CD4-positive, alpha-beta T cell treated with Interleukin-12 subunit alpha and Interleukin-12 subunit beta, for 1 hour (primary cell): ENCODE results near the gene HOPX.
"Not testable (repeated sequence)": the region's sequence is repeated elsewhere in the genome, so short reads cannot be mapped to it uniquely, and the experiment has no call there.

Experiments
- DNase-seq: peaks from one replicate; pipeline ENCODE4 v3.0.0-alpha.2; 2020

The HOPX gene

GRCh38 chr4:56653461-56654237 lies 27.4 kb downstream of the HOPX start:
- DNase-seq = peak; percentile 41

DNA sequence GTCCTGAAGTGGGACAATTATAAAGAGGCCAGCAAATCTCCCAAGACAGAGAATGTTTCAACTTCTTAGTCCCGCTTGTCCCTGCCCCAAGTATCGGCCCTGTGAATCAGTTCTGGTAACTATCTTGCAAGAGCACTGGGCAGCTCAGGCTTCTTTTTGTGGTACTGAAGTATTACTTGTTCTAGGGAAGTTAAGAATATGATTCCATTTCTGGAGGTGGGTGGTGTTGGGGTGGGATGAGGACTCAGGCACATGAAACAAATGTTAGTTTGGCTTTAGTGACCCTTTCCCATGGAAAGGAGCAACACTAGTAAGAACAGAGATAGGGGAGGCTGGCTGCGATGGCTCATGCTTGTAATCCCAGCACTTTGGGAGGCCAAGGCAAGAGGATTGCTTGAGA lies 28.9 kb downstream of the HOPX start:
- no peak for DNase-seq

DNA sequence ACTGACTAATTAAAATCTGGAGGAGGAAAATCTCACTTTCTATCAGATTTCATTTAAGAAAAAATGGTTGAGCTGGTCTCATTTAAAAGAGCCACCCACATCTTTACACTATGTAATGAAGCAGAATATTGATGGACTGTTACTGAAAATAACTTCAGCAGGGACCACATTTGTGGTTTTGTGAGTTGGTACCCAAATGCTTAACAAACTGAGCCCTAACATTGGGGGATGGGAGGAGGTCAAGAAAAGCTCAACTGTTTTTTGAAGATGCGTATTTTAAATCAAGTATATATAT lies 30.1 kb downstream of the HOPX start:
- no peak for DNase-seq

DNA sequence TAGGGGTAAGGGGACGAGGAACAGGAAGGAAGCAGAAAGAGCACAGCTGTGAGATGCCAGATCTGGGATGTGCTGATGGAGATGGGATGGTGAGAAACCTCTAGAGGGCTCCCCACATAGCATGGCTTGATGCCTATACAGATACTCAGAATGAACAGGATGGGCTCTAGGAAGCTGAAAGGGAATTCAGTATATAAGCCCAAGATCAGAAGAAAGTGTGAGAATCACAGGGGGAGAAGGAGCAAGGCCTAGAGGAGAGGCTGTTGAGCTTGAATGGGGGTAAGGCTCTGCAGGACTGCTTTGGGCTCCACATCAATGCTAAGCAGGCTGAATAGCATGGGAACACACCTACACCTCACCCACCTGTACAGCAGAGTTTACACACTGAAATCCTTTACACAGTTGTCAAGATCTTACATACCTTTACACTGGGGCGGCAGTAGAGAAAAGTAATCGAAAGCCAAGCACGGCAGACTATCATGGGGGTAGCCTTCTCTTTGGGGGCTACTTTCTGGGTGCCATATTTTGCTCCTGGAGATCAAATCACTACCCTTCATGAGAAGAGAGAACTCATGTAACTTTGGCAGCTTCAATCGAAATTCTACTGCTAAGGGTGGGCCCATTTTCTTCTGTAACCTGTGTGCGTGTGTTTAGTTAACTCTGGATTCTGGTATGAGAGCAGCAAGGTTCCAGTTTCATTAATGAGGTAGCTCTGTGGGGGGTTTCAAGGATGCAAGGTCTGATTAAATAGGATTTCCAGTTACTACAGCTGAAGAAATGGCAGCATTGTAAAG lies 30.6 kb downstream of the HOPX start:
- no peak for DNase-seq

- DNase-seq = peak; percentile 10
Measured at GRCh38 chr4:56649445-56650261, 31.4 kb downstream of the HOPX start.

DNA sequence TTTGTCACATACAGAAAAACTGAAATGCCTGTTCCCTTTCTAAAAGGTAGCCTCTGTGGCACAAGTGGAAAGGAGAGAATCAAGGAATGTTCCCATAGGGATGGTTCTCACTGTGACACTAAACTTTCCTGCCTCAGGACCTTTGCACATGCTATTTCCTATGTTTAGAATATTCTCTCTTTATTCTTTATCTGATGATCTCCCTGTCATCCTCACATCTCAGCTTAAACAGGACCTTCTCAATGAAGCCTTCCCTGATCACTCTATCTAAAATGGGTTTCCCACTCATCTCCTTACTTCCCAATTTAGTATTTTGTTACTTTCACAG lies 32.3 kb downstream of the HOPX start:
- DNase-seq = no peak

DNA sequence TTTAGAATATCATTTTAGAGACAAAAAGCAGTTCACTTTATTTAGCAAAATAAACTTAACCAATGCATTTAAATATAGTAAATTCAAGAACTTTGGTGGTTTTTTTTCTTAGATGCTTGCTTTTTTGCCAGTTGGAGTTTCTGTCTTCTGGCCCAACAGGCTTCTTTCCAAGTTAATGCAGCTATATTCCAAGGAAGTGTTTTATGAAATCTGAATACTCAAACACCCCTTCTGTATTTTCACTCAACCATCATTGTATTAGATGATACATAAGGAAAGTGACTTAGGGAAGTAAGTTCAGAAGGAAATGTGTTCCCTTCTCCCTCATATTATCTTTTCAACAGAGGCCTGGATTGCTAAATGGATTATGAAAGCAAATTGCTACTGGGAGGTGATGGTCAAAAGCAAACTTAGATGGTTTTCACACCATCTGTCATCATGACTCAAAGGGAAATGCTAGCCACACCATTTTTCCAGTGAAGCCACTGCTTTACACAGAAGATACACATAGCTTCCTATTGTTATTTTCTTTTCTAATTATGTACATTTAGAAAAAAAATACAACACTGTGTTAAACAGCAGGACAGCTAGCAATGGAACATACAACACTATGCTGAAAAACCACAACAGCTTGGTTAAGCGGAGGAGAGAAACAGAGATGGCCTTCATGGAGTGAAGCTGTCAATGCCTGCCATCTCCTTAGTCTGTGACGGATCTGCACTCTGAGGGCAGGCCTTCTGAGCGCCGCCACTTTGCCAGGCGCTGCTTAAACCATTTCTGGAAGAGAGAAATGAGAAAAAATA lies 32.9 kb downstream of the HOPX start:
- peak; percentile 11 for DNase-seq

- no peak for DNase-seq
Measured at GRCh38 chr4:56646341-56646740, 34.8 kb downstream of the HOPX start.

- DNase-seq = no peak
Measured at GRCh38 chr4:56643596-56643995, 37.5 kb downstream of the HOPX start.

DNA sequence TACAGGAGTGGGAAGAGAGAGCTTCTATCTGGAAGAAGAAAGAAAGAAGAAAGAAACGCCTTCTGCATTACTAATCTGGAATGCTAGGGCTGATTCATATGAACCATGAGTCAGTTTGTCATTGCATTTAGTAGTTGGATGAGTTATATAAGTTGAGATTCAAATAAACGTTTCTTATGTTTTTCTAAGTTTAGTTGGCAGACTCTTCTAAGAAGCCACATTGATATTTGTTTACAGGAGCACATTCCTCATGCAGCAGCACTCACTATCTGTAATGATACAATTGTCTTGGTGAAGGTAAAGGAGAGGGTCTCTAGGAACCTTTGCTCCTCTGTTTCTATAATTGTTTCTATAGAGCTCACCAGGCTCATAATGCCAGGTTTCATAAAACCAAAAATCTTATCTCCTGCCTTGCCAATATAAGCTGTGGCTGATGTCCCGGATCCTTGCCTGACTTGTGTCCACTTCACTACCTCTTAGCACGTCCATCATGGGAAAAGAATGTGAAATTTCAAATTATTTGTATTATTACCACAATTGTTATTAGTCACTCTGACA lies 39.5 kb downstream of the HOPX start:
- DNase-seq = no peak

DNA sequence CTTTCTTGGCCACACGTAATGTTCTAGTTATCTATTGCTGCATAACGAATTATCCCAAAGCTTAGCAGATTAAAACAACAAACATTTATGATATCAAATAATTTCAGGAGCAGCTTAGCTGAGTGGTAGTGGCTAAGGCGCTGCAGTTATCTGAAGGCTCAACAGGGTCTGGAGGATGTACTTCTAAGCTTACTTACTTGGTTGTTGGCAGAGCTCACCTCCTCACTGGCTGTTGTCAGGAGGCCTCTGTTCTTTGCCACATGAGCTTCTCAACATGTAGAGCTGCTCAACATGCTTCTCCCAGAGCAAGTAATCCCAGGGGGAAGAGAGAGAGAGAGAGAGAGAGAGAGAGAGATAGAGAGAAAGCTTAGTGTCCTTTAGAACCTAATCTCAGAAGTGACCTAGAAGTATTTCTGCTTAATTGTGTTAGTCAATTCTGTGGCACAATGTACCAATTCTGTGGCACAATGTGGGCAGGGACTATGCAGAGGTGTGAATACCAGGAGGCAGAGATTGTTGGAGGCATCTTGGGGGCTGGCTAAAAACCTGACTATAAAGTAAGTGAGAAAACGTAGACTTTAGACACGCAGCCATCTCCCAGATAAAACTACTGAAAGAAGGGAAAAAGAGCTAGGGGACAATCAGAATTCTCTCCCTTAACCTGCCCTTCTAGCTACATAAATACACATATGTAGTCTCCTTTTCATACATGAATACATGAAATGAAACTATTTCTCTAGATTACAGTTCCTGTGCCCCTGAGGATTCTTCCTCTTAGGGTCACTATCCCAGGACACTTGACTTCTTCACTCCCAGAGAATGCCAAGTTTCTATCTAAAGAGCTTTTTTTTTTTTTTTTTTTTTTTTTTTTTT lies 40.2 kb downstream of the HOPX start:
- no peak for DNase-seq

DNA sequence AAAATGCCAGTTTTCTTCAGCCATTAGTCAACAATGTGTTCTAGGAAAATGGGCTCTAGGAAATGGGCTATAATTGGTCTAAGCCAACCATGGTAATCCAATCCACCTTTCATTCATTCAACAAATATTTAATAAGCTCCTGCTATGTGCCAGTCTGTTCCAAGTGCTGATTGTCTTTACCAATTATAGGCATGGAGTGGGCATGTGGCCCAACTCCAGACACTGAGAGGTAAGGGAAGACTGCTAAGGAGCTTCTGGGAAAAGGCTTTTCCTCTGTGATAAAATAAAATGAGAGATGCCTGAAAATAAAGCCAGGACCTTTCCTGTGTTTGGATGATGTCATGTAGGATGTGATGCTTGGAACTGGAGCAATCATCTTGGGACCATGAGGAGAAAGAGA lies 43.3 kb downstream of the HOPX start:
- DNase-seq = no peak

- DNase-seq = no peak
Measured at GRCh38 chr4:56637154-56637553, 43.9 kb downstream of the HOPX start.

- DNase-seq = not testable (repeated sequence)
Measured at GRCh38 chr4:56634954-56635353, 46.1 kb downstream of the HOPX start.

GRCh38 chr4:56633486-56633885 lies 47.6 kb downstream of the HOPX start:
- DNase-seq = no peak

DNA sequence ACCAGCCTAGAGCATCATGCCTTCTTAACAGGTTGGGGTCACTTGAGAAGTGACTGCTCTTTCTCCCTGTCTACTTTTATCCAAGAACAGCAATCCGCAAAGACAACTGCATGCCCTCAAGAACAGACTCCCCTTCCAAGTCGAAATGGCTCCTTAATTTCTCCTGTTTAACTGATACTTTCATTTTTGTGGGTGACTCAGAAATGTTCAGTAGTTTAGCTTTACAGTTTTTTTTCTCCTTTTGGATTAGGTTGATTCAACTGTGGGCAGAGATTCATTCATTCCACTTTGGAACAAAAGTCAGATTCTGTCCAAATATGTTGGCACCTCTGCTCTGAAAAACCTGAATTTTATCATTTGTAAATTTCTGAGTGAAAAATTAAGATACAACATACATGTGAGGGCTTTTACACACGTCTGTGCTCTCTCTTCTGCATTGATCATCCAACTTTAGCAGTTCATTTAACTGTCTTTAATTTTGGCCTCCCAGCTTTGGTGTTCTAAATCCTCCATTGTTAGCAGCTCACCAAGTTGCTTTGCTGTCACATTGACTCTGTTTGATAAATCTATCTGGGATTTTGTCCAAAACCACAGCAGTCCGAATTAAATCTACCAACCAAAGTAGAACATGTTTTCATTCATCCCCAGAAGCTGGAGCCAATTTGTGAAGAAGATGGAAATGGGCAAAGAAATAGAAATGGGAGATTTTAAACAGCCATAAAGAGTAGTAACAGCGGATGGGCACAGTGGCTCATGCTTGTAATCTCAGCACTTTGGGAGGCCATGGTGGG lies 50.0 kb downstream of the HOPX start:
- no peak for DNase-seq

- no peak for DNase-seq
Measured at GRCh38 chr4:56628592-56628991, 52.5 kb downstream of the HOPX start.

- no peak for DNase-seq
Measured at GRCh38 chr4:56627985-56628384, 53.1 kb downstream of the HOPX start.

- DNase-seq = no peak
Measured at GRCh38 chr4:56627375-56627774, 53.7 kb downstream of the HOPX start.

DNA sequence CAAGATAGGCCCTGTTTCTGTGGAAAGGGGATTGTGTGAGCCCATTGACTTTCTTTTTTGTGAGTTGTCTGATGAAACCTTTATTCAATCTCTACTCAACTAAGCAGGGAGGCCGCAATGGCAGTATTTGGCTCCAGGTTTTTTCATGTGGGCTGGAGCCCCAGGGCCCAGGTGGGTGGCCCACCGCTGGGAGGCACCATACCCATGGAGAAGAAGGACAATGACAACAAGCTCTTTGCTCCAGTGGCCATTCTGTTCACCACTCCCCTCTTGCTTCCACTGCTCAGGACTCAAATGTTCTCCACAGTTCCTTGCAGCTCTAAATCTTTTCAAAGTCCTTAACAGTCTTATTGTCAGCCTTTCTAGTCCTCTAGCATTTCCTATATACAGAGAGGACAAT lies 54.1 kb downstream of the HOPX start:
- peak; percentile 36 for DNase-seq

- DNase-seq = no peak
Measured at GRCh38 chr4:56626420-56626819, 54.7 kb downstream of the HOPX start.
